GM18519 (cell line): Measurements from ENCODE around the gene GBX1.

ENCODE experiments used
- ATAC-seq: cut with Tn5 transposase; IDR thresholded peaks from one replicate; pipeline ENCODE4 v1.9.1; 2021; ENCODE audit warnings: mild to moderate bottlenecking, moderate library complexity; ENCODE audit not compliant: unreplicated experiment, low FRiP score

GBX1 gene

DNA sequence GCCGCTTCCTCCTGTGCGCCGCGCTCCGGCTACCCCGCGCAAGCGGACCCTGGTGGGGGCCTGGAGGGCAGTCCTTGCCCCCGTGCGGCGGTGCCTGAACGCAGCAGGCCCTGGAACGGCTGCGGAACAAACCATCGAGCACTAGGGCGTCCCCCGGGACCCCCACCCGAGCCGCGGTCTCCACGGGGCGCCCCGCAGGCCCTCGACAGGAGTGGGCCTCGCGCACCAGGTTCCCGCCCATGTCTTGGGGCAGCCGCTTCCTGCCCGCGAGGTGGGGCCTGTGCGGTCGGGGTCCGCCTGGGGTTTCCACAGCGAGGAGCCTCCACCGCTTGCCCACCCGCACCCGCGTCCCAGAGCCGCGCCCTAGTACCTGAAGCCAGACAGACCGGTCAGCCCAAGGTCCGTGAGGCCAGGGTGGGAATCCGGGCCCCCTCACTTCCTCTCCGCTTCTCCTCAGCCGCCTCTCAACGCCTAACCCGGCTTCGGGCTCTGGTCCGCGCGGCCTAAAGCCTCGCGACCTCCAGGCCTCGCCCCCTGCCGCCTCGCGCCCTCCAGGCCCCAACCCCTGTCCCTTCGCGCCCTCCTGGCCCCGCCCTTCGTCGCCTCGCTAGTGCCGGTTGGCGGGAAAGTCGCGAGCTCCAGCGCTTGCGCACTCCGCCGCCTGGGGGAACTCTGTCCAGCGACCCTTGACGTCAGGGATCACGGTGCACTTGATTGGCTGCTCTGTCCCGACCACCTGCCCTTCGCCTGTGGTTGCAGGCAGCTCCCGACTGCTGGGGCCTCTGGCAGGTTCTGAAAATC lies 7.0 kb upstream of the GBX1 start:
- no peak for ATAC-seq

DNA sequence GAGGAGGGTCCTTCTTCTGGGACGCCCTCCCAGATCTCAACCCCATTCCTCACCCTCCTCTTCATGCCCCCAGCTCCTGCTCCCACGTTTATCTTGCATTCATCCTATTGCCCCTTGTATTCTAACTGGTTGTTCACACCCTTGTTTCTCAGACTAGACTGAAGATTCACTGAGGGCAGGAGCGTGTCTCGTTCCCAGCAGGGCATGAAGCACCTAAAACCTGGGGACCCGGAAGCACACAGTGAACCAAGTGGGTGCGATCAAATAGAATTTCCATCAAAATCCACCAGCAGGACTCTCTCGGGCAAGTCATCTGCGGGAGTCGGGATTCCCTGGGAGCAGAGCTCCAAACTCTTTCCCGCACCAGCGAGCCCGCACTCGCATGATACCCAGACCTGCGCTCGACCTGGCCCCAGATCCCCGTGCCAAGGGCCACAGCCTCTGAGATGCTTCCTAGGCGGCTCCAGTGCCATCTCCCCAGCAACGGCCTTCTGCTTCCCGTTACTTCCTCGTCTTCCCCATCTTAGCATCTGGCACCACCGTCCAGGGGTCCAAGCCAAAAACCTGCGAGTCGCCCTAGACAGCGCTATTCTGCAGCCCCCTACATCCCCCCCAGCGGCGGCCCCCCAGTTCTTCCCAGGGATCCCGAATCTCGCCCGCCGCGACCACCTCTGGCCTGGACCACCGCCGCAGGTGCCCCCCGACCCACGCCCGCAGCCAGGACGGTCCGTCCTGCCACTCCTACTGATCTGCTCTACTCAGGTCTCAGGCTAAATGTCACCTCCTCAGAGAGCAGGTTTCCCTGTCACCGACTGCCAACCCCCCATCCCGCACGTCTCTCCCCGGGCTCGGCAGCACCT lies 6.1 kb upstream of the GBX1 start:
- no peak for ATAC-seq

DNA sequence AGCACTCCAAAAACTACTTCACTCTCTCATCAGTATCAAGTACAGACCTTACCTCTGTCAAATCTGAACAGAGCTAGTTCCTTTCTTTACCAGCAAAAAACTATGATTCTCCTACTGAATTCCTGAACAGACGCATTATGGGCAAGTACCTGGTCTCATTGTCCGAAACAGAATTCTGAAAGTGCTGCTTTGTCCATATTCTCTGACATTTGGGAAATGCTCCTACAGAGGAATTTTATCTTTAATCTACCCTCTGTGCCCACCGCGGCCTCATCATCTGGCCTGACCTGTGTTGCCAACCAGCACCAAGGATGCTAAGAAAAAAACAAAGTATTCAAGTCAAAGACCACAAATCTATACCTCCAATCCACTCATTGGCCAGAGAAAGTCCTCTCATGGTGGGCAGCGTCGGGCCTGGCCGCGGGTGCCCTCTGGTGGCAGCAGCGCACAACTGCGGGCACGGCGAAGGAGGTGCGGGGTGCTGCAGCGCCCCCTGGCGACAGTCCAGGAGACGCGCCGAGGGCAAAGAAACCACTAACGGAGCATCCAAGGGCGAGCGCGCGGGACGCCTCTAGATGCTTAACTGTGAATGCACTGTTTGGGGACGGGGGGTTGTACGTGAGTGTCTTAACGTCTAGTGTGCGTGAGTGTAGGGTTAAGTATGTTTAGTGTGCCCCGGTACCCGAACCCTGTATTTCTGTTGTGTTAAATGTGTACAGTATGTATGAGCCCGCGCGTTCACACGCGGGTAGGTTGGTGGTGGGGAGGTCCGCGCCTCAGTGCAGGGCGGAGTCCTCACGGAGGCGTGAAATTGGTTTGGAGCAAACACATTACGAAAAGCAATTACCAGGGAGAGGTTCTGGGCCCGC lies 5.0 kb upstream of the GBX1 start:
- peak; percentile 55 for ATAC-seq

DNA sequence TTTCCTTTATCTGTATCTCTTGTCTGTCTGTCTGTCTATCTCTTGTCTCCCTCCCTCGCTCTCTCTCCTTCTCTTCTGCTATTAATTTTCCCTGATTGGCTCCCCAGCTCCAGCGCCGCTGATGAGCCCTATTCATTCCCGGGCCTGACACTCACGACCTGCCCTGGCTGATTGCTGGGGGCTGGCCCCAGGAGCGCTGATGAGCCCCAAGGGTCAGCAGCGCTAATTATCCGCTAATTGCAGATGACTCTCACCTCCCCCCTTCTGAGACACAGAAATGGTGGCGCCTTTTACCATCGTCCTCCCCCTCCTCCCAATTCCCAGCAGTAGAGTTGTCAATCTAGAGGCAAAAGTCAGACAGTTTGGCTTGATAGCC lies 1.3 kb upstream of the GBX1 start:
- no peak for ATAC-seq

DNA sequence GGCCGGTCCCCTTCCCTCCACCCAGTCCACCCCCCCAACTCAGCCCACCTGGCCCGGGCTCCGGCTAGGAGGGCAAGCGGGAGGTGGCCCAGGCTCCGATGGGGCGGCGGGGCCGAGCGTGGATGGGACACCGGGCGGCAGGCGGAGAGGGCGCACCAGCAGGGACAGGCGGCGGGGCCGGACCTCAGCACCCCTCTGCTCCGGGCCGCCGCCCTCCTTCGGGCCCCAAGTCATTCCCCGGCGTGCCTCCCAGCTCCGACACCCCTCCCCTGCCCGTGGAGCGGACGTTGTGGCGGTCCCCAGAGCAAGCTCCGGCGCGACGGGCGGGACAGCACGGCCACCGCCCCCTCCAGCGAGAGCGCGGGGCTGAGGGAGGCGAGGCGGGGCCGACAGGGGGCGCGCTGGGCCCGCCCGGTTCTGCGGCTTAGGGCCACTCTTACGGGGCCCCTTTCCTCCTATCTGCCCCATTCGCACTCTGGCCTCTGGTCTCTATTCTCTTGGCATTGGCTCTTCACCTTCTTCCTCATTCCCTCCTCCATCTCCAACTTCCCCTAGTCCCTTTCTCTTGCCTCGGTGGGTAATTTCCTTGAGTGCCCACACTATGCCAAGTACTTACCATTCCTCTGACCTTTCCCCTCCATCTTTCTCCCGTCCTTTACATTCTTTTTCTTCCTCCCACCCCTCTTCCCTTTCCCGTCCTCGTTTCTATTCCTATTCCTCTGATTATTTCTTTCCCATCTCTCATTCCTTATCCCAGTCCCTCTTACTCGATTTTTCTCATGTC lies 701 bp upstream of the GBX1 start:
- no peak for ATAC-seq

DNA sequence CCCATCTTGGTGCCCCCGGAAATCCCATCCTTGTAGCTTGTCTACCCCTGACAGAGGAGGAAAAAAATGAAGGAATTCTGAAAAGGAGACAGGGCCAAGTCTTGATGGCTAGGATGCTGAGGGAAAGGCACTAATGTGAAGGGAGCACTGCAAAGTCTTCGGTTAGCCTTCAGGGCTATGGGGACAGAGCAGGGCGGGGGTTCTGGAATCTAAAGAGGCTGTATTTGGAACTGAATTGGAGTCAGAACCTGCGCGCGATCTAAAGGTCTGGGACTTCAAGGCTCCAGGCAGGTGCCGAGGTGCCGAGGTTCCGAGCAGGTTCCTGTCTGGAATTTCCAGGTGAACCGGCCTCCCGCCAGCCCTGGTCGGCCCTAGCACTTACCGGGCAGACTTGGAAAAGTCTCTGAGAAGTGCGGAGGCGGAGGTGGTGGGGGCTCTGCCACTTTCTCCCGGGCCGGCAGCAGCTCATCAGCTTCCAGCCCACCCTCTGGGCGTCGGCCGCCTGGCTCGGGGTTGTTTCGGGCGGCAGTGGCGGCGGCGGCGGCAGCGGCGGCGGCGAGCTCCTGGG lies 781 bp downstream of the GBX1 start:
- no peak for ATAC-seq

DNA sequence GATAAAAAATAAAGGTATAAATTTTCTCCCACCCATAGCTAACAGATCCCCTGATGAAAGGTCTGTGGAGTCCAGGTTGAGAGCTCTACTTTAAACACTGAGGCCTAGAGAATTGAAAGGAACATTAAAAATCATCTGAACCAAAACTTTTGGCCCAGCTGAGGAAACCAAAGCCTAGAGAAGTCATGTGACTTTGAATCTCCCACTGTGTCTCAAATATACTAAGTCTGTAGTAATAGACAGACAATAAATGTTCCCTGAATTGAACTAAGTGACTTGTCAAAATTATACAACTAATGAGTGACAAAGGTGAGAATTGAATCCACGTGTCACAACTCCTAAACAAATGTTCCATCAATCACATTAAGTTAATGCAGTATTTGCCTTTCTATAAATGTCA lies 5.7 kb downstream of the GBX1 start:
- ATAC-seq = no peak

DNA sequence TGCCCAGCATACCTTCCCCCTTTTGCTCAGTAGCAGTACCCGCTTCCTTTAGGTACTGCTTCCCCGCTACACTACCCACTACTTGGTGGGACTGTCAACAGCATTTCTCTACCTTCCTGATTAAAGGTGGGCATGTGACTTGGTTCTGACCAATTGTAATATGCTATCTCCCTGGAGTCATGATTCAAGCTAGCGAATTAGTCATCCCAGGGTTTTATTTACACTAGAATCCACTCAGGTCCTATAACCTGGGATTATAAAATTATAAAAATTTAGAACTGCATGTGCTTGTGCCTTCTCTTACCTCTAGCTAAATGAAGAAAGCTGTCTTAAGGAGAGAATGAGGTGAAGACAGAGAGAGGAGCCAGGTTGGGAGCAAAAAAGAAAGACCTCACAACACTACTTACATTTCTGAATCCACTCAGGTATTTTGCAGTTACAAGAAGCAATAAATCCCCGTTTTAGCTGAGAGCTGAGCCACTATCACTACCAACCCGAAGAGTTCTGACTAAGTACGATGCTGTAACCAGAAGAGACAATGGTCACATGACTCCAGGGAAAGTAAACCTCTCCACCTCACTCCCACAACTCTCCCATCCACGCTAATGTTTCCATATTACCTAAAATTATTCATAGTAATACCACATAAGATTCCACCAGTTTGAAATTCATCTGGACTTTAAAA lies 9.7 kb downstream of the GBX1 start:
- ATAC-seq = no peak

DNA sequence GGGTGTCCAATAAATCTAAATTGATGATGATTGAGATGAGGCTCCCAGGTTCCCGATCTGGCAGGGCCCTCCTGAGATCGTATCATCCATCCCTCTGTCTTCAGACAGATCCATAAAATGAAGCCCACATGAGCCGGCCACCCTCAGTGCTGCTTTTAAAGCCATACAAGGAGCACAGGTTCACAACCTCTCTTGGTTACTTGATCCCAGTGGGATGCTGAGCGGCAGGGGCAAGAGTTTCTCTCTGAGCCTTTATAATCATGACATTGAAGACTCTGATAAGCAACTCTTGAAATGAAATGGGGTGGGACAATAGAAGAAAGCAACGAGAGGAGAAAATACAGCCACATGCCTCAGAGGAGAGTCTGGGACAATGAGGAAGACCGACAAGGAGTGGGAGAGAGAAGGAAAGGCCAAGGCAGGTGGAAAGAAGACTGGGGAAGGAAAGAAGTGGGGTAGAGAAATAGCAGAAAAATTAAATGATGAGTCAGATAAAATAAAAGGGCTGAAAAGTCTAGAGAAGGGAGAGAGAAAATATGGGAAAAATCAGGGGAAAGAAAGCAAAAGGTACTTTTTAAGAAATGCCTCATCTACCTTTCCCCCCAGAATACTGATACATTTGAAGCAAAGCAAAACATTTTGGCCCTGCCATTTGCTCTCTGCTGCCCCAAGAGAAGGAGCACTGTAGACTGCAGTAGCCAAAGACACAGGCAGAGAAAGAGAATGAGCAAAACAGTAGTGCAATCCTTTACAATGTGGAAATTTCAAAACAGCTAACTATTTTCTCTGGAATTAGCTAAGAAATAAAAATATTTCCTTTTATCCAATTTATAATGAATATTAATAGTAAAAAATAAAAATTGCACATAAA lies 14.6 kb downstream of the GBX1 start:
- no peak for ATAC-seq

DNA sequence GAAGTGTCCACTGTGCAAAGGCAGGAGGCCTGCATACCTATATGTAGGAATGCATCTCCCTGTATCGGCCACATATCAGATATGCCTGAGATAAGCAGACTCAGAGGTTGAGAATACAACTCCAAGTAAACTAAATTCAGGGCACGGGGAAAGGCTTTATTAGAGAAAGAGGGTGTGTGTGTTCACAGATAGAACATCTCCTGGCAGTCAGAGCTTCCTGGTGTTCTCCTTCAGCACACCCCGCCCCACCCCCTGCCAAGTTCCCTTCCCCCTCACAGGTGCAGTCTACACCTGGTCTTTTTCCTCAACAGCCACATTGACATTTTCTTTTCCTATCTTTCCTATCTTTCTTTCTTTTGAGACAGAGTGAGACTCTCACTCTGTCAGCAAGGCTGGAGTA lies 17.1 kb downstream of the GBX1 start:
- ATAC-seq = no peak

DNA sequence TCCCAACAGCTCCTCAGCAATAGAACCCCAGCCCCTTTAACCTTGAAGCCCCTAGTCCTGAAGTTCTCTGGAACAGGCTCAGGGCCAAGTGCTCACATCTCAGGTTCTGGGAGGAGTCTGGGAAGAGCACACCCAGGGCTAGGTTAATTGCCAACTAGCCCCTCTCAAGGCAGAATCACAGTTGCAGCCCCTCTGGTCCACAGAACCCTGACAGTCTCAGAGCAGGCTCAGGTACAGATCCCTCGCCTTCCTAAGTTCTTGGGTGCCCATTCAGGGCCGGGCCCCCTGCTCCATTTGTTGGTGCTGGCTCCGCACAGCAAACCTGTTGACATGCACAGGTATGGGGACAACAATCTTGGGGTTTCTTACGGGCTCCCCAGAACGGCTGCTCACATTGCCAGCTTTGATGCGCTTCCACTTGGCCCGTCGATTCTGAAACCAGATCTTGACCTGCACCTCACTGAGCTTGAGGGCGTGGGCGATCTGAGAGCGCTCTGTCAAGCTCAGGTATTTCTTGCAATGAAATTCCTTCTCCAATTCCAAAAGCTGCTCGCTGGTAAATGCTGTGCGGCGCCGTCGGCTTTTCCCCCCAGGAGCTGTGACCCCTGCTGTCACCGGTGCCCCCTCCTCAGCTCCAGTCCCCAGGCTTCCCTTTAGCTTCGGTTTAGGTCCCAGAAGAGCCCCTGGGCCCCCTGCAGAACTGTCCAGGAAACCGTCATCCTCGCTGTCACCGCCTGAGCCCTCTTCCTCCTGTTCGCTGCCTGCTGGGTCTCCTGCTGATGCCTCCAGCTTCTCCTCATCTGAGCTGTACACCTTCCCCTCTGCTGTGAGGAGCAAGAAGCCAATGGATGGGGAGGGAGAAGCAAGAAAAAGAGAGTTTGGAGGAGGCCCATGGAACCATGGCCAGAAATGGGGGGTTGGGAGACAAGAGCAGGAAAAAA lies 18.9 kb downstream of the GBX1 start:
- no peak for ATAC-seq

DNA sequence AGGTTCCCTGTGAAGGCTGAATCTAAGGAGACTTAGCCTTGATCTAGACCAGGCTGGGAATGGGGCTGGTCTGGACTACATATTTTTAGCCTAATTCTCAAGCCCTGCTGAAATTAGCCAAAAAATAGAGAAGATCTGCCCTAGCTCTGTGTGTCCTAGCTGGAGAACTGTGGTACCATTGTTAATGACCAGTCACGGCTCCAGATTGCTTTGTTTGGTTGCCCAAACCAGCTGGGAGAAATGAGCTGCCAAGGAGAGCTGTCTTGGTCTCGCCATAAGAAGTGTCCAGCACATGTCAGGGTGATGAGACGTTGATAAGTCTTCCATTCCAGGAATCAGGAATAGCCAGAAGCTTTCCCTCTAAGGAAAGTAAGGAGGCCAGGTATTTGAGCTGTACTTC lies 20.7 kb downstream of the GBX1 start:
- no peak for ATAC-seq

DNA sequence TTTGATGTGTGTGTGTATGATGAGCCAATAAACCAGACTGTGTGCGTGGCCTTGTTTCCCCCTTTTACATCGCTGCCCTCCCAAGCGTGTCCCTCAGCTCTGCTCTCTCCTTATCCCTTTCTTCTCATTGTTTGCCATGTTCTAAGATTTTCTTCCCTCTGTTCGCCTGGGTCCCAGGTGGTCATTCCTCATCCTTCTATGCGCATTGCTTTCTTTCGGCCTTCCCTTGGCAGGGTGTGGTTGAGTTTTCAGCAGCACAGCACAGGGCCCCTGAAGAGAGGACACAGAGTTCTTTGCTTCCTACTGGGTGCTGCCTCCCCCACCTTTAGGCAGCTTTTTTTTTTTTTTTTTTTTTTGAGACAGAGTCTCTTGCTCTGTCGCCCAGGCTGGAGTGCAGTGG lies 23.1 kb downstream of the GBX1 start:
- ATAC-seq = no peak

DNA sequence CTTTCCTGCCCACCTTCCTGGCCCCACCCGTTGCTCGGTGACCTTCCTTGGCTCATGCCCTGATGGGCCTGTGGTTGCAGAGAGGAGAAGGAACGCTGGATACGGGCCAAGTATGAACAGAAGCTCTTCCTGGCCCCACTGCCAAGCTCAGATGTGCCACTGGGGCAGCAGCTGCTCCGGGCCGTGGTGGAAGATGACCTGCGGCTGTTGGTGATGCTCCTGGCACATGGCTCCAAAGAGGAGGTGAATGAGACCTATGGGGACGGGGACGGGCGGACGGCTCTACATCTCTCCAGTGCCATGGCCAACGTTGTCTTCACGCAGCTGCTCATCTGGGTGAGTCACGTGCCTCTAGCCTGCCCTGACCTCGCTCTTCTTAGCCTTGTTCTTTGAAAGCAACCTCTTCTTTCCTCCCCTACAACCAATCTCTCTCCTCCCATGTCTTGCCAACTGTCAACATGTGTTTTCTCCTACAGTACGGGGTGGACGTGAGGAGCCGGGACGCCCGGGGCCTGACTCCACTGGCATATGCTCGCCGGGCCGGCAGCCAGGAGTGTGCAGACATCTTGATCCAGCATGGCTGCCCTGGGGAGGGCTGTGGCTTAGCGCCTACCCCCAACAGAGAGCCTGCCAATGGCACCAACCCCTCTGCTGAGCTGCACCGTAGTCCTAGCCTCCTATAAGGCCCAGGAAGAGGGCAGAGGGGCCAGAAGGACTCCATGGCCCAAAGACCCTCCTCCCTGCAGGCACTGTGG lies 24.1 kb downstream of the GBX1 start:
- no peak for ATAC-seq

DNA sequence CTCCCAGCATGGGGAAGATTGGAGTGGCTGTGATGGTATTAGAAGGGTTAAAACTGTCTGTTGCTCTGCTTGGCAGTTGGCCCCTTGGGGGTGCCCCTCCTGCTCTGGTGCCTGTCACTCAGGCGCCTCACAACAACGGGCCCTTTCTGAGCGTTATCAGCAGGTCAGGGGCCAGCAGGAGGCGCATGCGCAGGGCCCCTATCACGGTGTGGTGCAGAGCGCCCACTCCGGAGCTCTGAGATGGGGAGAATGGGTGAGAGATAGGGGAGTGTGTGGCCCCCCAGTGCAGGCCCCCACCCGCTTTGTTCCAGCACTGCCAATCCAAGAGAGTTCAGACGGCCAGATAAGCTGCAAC lies 24.8 kb downstream of the GBX1 start:
- ATAC-seq = no peak

DNA sequence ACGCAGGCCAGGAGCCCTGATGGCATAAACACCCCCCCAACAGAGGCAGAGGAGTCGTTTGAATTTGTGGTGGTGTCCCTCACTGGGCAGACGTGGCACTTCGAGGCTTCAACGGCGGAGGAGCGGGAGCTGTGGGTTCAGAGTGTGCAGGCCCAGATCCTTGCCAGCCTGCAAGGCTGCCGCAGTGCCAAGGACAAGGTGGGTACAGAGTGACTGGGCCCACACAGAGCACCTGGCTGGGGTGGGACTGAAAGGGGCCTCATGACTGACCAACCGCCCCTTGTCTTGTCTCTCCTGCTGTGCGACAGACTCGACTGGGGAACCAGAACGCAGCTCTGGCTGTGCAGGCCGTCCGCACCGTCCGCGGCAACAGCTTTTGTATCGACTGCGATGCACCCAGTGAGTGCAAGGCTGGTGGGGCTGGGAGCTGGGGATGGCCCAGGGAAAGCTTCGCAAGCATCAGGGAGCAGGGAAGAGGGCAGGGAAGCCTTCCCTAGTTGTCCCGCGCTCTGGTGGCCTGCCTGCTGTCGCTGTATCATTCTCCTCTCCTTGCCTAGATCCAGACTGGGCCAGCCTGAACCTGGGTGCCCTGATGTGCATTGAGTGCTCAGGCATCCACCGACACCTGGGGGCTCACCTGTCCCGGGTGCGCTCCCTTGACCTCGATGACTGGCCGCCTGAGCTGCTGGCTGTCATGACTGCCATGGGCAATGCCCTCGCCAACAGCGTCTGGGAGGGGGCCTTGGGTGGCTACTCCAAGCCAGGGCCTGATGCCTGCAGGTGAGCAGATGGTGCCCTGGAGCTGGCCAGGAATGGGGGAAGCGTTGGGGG lies 25.4 kb downstream of the GBX1 start:
- ATAC-seq = no peak
